Neural cell (in vitro differentiated cells): ENCODE data around the gene USP2. TPM values are rescaled to one million over a fixed set of nuclear protein-coding genes. Genes with fewer than 3 reads are reported as not detected.

ENCODE experiments used
- H2AFZ ChIP-seq: fragments of 200-600, 300-800 bp; sonication (generic), shearing (Covaris generic); 2 replicates; pipeline ENCODE4 v1.6.0; 2014; ENCODE audit warnings: low read depth, mild to moderate bottlenecking, antibody characterized with exemption, low read length, moderate library complexity
- H3F3A ChIP-seq: fragments of 200-600 bp; shearing (Covaris generic); 2 replicates; pipeline ENCODE4 v1.6.1; 2016; ENCODE audit warnings: mild to moderate bottlenecking, moderate library complexity, mixed read lengths, antibody characterized with exemption, low read length; ENCODE audit not compliant: insufficient read depth, poor library complexity, severe bottlenecking
- H3K27ac ChIP-seq: fragments of 200-600, 300-800 bp; sonication (generic), shearing (Covaris generic); 2 replicates; pipeline ENCODE4 v1.5.1; 2014; ENCODE audit warnings: mild to moderate bottlenecking, low read length, moderate library complexity
- H3K27me3 ChIP-seq: fragments of 300-800, 200-600 bp; sonication (generic), shearing (Covaris generic); 2 replicates; pipeline ENCODE4 v1.6.0; 2014; ENCODE audit warnings: mild to moderate bottlenecking, low read depth, low read length, moderate library complexity; ENCODE audit not compliant: insufficient read depth
- H3K36me3 ChIP-seq: fragments of 300-800, 200-600 bp; sonication (generic), shearing (Covaris generic); 2 replicates; pipeline ENCODE4 v1.5.1; 2014; ENCODE audit warnings: mild to moderate bottlenecking, antibody characterized with exemption, low read length, moderate library complexity; ENCODE audit not compliant: insufficient read depth
- H3K4me2 ChIP-seq: fragments of 300-800, 200-600 bp; sonication (generic), shearing (Covaris generic); 2 replicates; pipeline ENCODE4 v1.6.0; 2014; ENCODE audit warnings: mild to moderate bottlenecking, low read length
- H3K4me3 ChIP-seq: fragments of 300-800, 200-600 bp; sonication (generic), shearing (Covaris generic); 2 replicates; pipeline ENCODE4 v1.5.1; 2014; ENCODE audit warnings: mild to moderate bottlenecking, low read length, moderate library complexity
- H3K79me2 ChIP-seq: fragments of 200-600 bp; shearing (Covaris generic); replicated peaks from 2 replicates; pipeline ENCODE4 v1.6.0; 2014; ENCODE audit warnings: mild to moderate bottlenecking, low read length, moderate library complexity; ENCODE audit not compliant: insufficient read depth
- H3K9ac ChIP-seq: fragments of 300-800, 200-600 bp; sonication (generic), shearing (Covaris generic); 2 replicates; pipeline ENCODE4 v1.6.1; 2016; ENCODE audit warnings: mild to moderate bottlenecking, low read length, mixed read lengths
- H3K9me2 ChIP-seq: fragments of 200-600 bp; shearing (Covaris generic); 2 replicates; pipeline ENCODE4 v1.6.1; 2016; ENCODE audit warnings: mild to moderate bottlenecking, low read length, mixed read lengths; ENCODE audit not compliant: insufficient read depth
- H3K9me3 ChIP-seq: fragments of 200-600, 300-800 bp; sonication (generic), shearing (Covaris generic); 2 replicates; pipeline ENCODE4 v1.6.1; 2016; ENCODE audit warnings: mild to moderate bottlenecking, mixed run types, low read length, moderate library complexity, mixed read lengths
- H4K20me1 ChIP-seq: fragments of 200-600 bp; shearing (Covaris generic); 2 replicates; pipeline ENCODE4 v1.6.1; 2016; ENCODE audit warnings: mild to moderate bottlenecking, mixed run types; ENCODE audit not compliant: insufficient read depth
- CTCF ChIP-seq: fragments of 450-650 bp; IDR thresholded peaks from 2 replicates; pipeline ENCODE4 v1.5.1; 2014; ENCODE audit warnings: antibody characterized with exemption, mild to moderate bottlenecking, moderate library complexity; ENCODE audit not compliant: poor library complexity, severe bottlenecking
- EP300 ChIP-seq: fragments of 450-650 bp; conservative IDR thresholded peaks from 2 replicates; pipeline ENCODE4 v1.6.1; 2014; ENCODE audit warnings: antibody characterized with exemption, mild to moderate bottlenecking, moderate library complexity; ENCODE audit not compliant: poor library complexity, severe bottlenecking
- EZH2 ChIP-seq: fragments of 200-600, 300-800 bp; shearing (Covaris generic), sonication (generic); IDR thresholded peaks from 2 replicates; pipeline ENCODE4 v1.6.1; 2014; ENCODE audit warnings: antibody characterized with exemption, low read length, borderline replicate concordance, mild to moderate bottlenecking; ENCODE audit not compliant: insufficient read depth, poor library complexity, severe bottlenecking
- MXI1 ChIP-seq: fragments of 450-650 bp; conservative IDR thresholded peaks from 2 replicates; pipeline ENCODE4 v1.6.1; 2014; ENCODE audit warnings: antibody characterized with exemption, mild to moderate bottlenecking; ENCODE audit not compliant: poor library complexity, severe bottlenecking
- POLR2AphosphoS5 ChIP-seq: IDR thresholded peaks from 2 replicates; pipeline ENCODE4 v1.6.1; 2012
- RAD21 ChIP-seq: fragments of 450-650 bp; conservative IDR thresholded peaks from 2 replicates; pipeline ENCODE4 v1.6.1; 2014; ENCODE audit warnings: antibody characterized with exemption, mild to moderate bottlenecking, moderate library complexity
- REST ChIP-seq: IDR thresholded peaks from 2 replicates; pipeline ENCODE4 v1.6.1; 2012; ENCODE audit warnings: borderline replicate concordance
- SMC3 ChIP-seq: fragments of 450-650 bp; conservative IDR thresholded peaks from 2 replicates; pipeline ENCODE4 v1.6.1; 2014; ENCODE audit warnings: antibody characterized with exemption, mild to moderate bottlenecking, moderate library complexity; ENCODE audit not compliant: poor library complexity
- TAF1 ChIP-seq: IDR thresholded peaks from 2 replicates; pipeline ENCODE4 v1.6.1; 2012; ENCODE audit warnings: low read depth
- polyA plus RNA-seq: library from polyadenylated mRNA; depleted of rRNA; stranded (reverse); fragments of >200 nt; gene quantifications from 2 replicates; pipeline ENCODE4 v1.2.3, GENCODE V29; 2014

USP2 gene
- polyA plus RNA-seq, 1 donor from 2014 or later, result 0.59 TPM

- Histone ChIP-seq H3K27ac (no peak overlapping the region), H3K4me2 (no peak overlapping the region), H3K36me3 (no peaks in the 10 kb centered on the region), H3K79me2 (no peaks in the 10 kb centered on the region), H3K9ac (no peak overlapping the region), H3K27me3 (peaks cover 15% of the 10 kb centered on the region), H3F3A (no peaks in the 10 kb centered on the region), H3K9me3 (no peaks in the 10 kb centered on the region), H3K4me3 (no peak overlapping the region), H2AFZ (no peak overlapping the region), H4K20me1 (no peaks in the 10 kb centered on the region), H3K9me2 (no peaks in the 10 kb centered on the region)
- TF ChIP-seq RAD21, result no peak
- no peak for TF ChIP-seq CTCF
- no peak for TF ChIP-seq POLR2AphosphoS5
- no peak for TF ChIP-seq SMC3
- TF ChIP-seq EP300, result no peak
- TF ChIP-seq EZH2, result no peak
- TF ChIP-seq REST, result no peak
- no peak for TF ChIP-seq TAF1
- no peak for TF ChIP-seq MXI1
Observed at GRCh38 chr11:119345685-119346084, 35.8 kb downstream of the USP2 start.

- no peak overlapping the region for H3K4me2 ChIP-seq
- no peak overlapping the region for H2AFZ ChIP-seq
- TF ChIP-seq TAF1 (no peak), REST (no peak), MXI1 (no peak), SMC3 (no peak), RAD21 (no peak), EP300 (no peak), POLR2AphosphoS5 (no peak), CTCF (no peak), EZH2 (no peak)
- H3K27me3 ChIP-seq, result peaks cover 27% of the 10 kb centered on the region
- no peak overlapping the region for H3K27ac ChIP-seq
- no peak overlapping the region for H3K4me3 ChIP-seq
- H3K79me2 ChIP-seq, result no peaks in the 10 kb centered on the region
- no peaks in the 10 kb centered on the region for H3K9me3 ChIP-seq
- H3K9ac ChIP-seq, result no peak overlapping the region
- H4K20me1 ChIP-seq, result no peaks in the 10 kb centered on the region
- no peaks in the 10 kb centered on the region for H3K9me2 ChIP-seq
- H3F3A ChIP-seq, result no peaks in the 10 kb centered on the region
- no peaks in the 10 kb centered on the region for H3K36me3 ChIP-seq
Observed at GRCh38 chr11:119344291-119345010, 37.0 kb downstream of the USP2 start.
